PFSK-1 (cell line): ENCODE measurements around the gene GRK1.

Experiments
- FOXP2 ChIP-seq: optimal IDR thresholded peaks from 2 replicates; pipeline ENCODE3; 2011; ENCODE audit warnings: borderline replicate concordance, control low read depth, inconsistent platforms; ENCODE audit not compliant: insufficient read depth; ENCODE audit errors: extremely low read length, extremely low read depth
- POLR2AphosphoS5 ChIP-seq: IDR thresholded peaks from 2 replicates; pipeline ENCODE4 v1.6.1; 2012; ENCODE audit warnings: low read depth, mild to moderate bottlenecking, control low read depth, low read length, moderate library complexity
- REST ChIP-seq, 2 experiments: IDR thresholded peaks; 2 replicates each; pipeline versions ENCODE4 v1.6.1 to v1.8.0; 2011 to 2012; ENCODE audit warnings: low read depth in 2 of 2, low read length in 2 of 2, control low read depth in 1 of 2, inconsistent platforms in 1 of 2, mild to moderate bottlenecking in 1 of 2, moderate library complexity in 1 of 2; ENCODE audit not compliant: insufficient read depth in 1 of 2
- SIN3A ChIP-seq: IDR thresholded peaks from 2 replicates; pipeline ENCODE4 v1.6.1; 2012; ENCODE audit warnings: mild to moderate bottlenecking, low read length, moderate library complexity, borderline replicate concordance; ENCODE audit not compliant: insufficient read depth
- TAF1 ChIP-seq: IDR thresholded peaks from 2 replicates; pipeline ENCODE4 v1.6.1; 2012; ENCODE audit warnings: low read length, control low read depth, borderline replicate concordance; ENCODE audit not compliant: insufficient read depth

Gene GRK1

GRCh38 chr13:113722921-113723320 is 55.9 kb downstream of the GRK1 start:
- TF ChIP-seq SIN3A (no peak), TAF1 (no peak), REST (IDR thresholded peaks at IDR 0.05; ENCODE audit: insufficient read depth in 1 of 2, low read depth in 2 of 2, low read length in 2 of 2) (no peak), FOXP2 (no peak), POLR2AphosphoS5 (no peak)

- no peak for TF ChIP-seq FOXP2
- TF ChIP-seq REST (IDR thresholded peaks at IDR 0.05; ENCODE audit: insufficient read depth in 1 of 2, low read depth in 2 of 2, low read length in 2 of 2): no peak
- TF ChIP-seq TAF1: no peak
- no peak for TF ChIP-seq SIN3A
- no peak for TF ChIP-seq POLR2AphosphoS5
Measured at GRCh38 chr13:113723410-113724015, 56.5 kb downstream of the GRK1 start.

- TF ChIP-seq POLR2AphosphoS5 (no peak), FOXP2 (no peak), TAF1 (no peak), SIN3A (no peak), REST (IDR thresholded peaks at IDR 0.05; ENCODE audit: insufficient read depth in 1 of 2, low read depth in 2 of 2, low read length in 2 of 2) (no peak)
Measured at GRCh38 chr13:113724016-113724758, 57.2 kb downstream of the GRK1 start.

GRCh38 chr13:113724780-113725315 is 57.8 kb downstream of the GRK1 start:
- no peak for TF ChIP-seq POLR2AphosphoS5
- TF ChIP-seq SIN3A: no peak
- TF ChIP-seq REST (IDR thresholded peaks at IDR 0.05; ENCODE audit: insufficient read depth in 1 of 2, low read depth in 2 of 2, low read length in 2 of 2): no peak
- no peak for TF ChIP-seq TAF1
- TF ChIP-seq FOXP2: no peak
